Superior temporal gyrus (tissue), 1 donor: ENCODE data around the gene ADAT2.
"Not testable (repeated sequence)": the region's sequence is repeated elsewhere in the genome, so short reads cannot be mapped to it uniquely, and the experiment has no call there.

Experiments
- DNase-seq: peaks from one replicate; pipeline ENCODE4 v3.0.0-alpha.2; 2016; ENCODE audit errors: extremely low spot score

ADAT2 gene

DNA sequence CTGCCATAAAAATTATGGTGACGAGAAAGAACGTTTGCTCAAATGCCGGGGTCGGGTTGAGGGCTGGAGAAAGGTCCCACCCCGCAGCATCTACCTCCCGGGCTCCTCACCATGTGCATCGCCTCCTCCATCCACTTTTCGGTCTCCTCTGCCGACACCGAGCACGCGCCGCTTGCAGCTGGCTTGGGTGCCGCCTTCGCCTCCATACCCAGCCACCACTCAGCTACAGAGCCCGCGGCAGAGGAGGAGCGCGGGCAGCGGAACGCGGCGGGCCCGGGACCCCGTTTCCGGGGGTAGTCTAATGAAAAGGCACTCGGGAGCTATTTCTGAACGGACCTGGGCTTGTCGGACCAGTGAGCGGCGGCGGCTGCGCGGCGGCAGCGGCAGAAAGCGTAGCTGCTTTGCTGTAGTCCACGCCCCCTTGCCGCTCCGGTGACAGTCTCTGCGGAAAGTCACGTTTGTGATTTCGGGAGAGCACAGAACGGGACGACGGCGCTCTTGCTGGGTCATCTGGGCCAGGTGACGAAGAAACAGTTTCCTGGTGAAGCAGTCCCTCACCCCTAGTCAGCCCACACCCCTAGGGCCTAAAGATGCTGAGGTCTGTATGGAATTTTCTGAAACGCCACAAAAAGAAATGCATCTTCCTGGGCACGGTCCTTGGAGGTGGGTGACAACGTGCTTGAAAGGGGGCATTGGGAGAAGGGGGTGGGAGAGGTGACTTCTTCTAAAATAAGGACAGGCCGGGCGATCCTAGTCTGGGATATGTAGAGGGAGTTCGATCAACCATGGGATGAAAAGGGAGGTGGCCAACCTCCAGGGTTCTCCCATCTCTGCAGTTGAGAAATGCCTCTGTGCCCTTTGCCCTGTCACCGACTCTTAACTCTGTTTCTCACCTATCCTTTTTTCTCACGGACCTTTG, at the start of gene ADAT2, which contains the start of gene PEX3:
ADAT2 (minus strand) TSS at position 243 of the 919 bp plus-strand sequence; CDS start at position 206, 37 bp downstream.
PEX3 (plus strand) TSS at position 353 of the 919 bp plus-strand sequence; CDS start at position 591, 238 bp downstream.
- DNase-seq = peak; percentile 92

DNA sequence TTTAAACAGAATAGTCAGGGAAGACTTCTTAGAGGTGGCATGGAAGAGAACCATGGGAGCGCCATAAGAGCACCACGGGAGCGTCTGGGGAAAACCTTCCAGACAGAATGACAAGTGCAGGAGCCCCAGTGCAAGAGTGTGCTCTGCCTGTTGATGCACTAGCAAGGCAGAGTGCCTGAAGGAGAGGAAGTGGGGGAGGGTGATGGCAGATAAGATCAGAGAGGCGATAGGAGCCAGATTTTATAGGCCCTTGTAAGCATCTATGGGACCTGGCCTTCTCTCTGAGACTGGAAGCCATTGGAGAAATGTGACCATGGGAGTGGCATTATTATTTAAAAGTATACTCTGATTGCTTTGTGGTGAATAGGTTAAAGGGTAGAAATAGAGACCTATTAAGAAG, 47.9 kb upstream of the ADAT2 start:
- no peak for DNase-seq

DNA sequence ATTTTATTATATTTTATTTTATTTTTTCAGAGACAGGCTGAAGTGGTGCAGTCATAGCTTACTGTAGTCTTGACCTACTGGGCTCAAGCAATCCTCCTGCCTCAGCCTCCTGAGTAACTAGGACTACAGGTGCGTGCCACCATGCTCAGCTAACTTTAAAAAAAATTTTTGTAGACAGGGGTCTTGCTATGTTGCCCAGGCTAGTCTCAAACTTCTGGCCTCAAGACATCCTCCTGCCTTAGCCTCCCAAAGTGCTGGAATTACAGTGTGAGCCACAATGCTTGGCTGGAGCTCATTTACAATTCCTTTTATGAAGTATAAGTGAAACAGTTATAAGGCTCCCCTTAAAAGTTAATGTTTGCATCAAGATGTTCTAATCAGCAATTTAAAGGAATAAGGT, 46.5 kb upstream of the ADAT2 start:
- DNase-seq = no peak

DNA sequence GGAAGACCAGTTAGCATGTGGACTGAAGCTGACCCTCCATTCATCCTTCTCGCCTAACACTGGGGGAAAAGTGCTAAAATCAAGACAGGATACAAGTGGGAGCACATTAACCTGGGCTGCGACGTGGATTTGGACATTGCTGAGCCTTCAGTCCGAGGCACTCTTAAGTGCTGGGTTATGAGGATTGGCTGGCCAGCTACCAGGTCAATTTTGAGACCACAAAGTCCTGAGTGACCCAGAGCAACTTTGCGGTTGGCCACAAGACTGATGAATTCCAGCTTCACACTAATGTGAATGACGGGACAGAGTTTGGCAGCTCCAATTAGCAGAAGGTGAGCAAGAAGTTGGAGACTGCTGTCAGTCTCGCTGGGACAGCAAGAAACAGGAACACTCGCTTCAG, 40.3 kb upstream of the ADAT2 start:
- DNase-seq = no peak

DNA sequence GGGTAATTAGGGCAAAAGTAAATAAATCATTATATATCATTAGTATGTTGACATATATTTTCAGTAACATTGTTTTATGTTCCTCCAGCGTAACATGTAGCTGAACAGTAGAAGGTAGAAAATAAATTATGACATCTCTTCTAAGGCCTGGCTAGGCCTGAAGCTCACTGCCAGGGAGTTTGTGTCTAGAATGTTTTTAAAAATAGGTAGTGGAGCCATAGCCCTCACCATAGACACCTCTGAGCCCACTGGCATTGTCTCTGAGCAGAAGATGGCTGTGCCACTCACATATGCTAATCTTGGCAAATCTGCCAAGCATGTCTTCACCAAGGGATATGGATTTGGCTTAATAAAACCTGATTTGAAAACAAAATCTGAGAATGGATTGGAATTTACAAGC, 39.7 kb upstream of the ADAT2 start:
- no peak for DNase-seq

DNA sequence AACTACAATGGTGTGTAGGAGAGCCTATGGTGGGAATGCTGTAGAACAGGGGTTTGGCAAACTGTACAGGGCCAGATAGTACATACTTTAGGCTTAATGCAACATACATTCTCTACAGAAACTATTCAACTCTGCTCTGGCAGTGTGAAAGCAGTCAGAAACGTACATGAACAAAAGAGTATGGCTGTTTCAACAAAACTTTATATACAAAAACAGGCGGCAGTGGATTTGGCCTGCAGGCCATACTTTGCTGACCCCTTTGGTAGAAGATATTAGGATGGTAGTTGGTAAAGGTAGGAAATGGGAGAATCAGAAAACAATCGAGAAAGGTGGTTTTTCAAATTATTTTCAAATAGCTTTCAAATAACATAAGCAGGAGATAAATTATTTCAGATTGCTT, 36.3 kb upstream of the ADAT2 start:
- DNase-seq = no peak

DNA sequence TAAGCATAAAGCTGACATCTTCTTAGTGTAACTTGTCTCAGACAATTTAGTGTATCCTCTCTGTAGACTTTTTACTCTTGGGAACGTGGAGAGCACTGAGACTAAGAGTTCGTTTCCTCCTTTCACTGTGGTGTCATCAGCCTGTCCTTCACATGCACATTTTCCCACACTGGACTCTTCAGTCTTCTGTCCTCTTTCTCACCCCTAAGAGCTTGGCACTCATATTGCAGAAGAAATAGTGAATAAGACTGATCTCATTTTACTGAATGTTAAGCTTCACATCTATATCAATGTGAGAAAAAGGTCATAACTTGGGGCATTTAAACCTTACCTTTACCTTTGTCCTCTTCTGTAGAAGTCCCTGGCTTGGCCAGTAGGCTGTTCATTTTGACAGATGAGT, 35.5 kb upstream of the ADAT2 start:
- DNase-seq = no peak

DNA sequence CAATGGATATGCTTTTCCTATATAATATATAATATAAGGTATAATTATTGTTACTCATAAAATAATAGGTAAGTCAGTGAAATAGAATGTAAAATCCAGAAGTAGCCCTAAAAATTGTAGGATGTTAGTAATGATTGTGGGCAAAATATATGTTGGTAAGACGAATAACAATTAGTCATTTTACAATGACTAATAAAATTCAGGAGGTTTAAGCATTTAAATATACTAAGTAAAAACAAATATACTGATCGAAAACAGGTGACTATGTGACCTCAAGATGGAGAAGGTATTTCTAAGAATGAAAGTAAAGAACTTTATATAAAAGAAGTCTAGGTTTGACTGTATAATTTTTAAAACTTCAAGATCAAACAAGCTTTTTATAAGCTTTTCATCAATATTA, 32.1 kb upstream of the ADAT2 start:
- no peak for DNase-seq

DNA sequence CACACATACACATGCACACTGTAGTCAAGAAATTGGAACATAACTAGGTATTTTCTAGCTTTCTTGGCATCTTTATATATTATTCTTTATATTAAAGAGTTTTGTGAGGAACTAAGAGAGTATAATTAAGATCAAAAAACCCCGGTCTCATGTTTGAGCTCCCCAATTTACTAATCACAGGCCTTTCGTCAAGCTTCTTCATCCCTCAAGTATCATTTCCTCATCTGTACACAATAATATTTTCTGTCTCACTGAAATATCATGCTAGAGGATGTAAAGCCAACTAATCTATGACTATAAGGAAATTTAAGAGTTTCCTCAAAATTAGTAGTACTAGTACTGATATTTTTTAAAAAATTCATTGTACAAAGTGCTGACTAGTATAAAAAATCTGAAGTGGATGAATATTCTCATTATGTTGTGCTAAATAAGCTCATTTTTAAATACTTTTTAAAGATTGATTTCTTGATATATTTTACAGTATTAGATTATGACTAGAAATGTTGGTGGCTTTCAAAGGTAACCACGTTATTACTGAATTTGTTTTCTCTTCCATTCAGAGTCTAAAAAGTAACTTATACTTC, 28.1 kb upstream of the ADAT2 start:
- DNase-seq = no peak

DNA sequence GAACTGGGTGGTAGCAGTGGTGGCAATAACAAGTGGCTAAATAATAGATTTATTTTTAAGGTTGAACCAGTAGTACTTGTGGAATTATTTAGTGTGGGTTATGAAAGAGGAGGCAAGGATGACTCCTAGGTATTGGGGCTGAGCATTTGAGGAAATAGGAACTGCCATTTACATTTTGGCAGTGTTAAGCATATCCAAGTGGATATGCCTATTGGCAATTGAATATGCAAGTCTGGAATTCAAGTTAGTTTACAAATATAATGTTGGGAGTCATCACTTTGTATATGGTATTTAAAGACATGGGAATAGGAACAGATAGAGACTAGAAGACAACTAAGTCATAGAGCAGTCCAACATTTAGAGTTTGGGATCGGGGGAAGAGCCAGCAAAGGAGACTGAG, 26.1 kb upstream of the ADAT2 start:
- no peak for DNase-seq

DNA sequence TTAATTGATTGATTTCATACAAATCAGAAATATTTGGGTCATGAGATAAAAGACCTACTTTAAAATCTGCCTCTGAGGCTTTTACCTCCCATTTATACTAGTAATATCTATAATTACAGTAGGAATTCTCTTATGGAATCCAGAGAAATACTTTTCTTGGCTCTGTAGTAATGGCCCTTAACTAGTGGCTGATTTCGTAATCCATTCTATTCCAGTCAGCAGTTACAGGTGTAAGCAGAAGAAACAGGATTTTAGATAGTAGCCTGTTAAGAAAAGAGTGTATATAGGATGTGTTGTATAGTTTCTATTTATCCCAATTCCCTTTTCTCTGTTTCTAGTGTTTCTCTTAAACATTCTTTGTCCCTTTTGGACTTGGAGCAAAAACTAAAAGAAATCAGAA, 21.3 kb upstream of the ADAT2 start:
- no peak for DNase-seq

DNA sequence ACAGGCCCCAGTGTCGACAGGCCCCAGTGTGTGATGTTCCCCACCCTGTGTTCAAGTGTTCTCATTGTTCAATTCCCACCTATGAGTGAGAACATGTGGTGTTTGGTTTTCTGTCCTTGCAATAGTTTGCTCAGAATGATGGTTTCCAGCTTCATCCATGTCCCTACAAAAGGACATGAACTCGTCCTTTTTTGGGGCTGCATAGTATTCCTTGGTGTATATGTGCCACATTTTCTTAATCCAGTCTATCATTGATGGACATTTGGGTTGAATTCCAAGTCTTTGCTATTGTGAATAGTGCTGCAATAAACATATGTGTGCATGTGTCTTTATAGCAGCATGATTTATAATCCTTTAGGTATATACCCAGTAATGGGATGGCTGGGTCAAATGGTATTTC, 18.3 kb upstream of the ADAT2 start:
- not testable (repeated sequence) for DNase-seq

DNA sequence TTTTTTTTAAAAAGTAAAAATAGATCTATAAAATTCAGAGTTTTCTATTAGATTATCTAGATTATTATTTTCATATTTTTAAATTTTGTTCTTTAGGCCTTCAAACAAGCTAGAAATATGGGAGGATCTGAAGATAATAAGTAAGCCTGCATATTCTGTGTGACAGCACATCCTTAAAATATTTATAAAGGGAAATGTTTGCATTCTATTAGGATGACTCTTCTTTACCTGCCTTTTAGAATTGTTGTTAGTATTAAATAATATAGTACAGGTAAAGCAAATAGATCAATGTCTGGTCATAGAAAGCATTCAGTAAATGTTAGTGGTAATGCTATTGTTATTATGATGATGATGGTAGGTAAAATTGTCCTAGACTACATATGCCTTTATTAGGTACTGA, 17.5 kb upstream of the ADAT2 start:
- DNase-seq = no peak

DNA sequence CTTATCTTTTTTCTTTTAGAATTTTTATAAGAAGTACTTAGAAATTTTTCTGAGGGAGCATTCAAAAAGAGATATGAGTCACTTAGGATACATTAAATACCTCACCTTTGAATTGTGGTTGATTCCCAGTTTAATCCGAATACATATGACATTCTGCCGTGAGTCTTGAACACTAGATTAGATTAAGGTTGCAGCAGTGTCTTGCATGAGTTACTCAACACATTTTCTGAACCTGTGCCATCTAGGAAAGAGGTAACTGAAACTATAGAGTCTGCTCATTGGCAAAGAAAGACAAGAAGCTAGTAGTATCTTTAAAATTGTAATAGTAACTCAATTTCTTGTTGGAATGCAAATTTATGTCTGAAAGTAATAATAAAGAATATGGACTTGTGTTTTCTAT, 15.1 kb upstream of the ADAT2 start:
- DNase-seq = no peak

DNA sequence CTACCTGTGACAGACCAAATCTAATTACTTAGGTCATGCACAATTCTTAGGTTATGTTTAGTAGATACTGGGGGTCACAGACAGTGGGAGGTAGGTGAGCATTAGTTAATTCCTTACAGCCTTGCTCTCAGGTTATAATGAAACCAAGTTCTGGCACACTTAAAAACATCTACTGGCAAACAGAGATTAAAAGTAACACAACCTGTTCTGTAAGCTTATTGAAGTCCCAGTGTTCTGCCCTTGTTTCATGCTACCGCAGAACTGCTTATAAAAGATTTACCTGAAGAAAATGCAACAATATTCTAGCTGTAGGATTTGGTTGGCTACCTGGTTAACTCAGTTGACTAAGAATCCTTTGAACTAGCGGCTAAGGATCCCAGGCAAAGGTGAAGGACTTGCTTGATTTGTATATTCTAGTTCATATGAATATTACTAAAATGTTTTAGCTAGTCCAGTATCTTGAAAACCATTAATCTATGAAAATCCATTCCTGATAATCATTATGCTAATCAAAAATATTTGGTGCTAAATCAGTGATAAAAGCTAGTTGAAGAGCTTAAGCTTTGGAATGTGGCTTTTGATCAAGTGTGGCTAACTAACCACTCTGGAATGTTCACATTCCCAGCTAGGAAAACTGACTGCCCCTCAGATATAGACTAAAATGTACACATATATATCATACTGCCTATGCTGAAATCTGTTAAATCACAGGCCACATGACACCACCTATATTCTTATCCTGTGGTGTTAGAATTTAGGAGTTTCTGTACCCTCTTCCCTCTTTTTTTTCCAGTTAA, 7.3 kb upstream of the ADAT2 start:
- DNase-seq = no peak

DNA sequence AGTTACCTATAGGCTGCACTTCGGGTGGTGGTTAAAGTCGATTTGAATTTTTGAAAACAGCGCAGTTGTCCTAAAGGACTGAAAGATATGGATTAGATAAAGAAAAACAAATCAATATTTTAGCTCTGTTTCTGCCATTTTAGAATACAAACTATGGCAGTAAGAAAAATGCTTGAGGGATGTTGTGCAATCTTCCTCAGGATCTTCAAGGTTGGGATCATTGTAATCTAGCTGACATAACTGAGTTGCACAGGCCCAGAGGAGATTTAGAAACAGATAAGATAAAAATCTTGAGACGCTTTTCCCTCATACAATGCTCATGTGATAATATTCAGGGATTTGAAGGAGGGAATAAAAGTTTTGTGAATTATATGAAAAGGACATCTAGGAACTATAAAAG, 1.0 kb upstream of the ADAT2 start:
- DNase-seq = no peak

DNA sequence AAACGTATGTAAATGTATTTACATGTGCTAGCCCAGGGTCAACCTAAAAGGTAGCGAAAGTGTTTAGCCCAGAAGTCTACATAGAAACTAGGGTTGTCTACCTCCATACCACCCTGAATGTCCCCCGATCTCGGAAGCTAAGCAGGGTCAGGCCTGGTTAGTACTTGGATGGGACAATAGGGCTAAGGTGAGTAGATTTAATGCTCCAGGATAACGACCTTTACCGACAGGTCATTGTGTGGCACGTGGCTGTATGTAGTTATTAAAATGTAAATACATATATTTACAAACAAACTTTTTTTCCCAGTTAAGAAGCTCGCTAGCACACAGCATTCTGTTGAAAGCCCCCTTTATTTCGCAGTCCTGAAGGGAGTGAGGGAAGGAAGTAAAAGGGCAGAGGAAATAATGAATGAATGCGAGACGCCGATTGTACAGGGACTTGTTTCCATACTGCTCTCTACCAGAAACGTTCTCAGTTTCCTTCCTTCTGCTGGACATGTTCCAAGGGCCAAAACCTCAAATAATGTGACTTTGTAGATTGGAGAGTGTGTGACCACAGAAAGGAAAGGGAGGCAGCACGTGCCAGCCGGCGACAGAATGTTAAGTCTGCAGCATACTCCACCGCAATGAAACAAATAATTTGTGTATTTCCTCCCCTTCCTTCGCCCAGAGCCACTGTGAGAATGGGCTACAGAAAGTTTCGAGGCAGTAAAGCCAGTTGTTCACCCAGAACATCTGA, 612 bp downstream of the ADAT2 start:
- peak; percentile 32 for DNase-seq

DNA sequence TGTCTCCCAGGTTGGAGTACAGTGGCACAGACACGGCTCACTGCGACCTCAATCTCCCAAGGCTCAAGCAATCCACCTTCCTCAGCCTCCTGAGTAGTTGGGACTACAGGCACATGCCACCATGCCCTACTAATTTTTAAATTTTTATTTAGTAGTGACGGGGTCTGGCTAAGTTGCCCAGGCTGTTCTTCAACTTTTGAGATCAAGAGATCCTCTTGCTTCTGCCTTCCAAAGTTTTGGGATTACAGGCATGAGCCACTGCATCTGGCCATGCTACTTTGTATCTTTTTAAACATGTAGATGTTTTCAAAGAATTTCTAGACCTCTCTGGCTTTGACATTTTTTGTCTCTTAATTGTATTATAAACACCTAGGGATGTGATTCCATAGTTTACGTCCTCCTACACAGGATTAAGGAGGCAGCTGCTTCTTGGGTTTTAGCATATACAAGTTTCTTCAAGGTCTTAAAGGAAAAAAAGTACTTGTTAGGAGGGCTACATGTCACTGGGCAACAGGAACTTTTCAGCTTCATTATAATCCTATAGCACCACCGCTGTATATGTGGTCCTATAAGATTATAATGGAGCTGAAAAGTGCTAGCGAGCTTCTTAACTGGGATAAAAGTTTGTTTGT, 1.3 kb downstream of the ADAT2 start:
- DNase-seq = no peak

DNA sequence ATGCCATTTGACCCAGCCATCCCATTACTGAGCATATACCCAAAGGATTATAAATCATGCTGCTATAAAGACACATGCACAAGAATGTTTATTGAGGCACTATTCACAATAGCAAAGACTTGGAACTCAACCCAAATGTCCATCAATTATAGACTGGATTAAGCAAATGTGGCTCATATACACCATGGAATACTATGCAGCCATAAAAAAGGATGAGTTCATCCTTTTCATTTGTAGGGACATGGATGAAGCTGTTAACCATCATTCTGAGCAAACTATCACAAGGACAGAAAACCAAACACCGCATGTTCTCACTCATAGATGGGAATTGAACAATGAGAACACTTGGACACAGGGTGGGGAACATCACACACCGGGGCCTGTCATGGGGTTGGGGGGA, 2.6 kb downstream of the ADAT2 start:
- DNase-seq = not testable (repeated sequence)

DNA sequence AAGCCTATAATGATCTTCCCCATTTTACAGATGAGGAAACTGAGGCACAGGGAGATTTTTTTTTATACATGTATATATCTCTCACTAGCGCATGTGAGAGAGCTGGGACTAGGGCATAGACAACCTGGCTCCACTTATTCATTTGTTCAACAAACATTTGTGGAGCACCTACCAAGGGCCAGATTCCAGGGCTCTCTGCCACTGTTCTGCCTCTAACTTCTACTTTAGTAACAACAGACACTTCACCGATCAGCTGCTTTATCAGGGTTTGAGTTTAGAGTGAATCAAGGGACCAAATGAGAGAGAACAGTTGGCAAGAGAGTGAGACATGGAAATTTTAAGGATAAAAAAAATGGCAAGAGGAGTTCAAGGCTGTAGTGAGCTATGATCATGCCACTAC, 7.4 kb downstream of the ADAT2 start:
- no peak for DNase-seq
